Activated gamma-delta T cell (primary cell): ENCODE data around the gene MSH4.
"Not testable (repeated sequence)": the region's sequence is repeated elsewhere in the genome, so short reads cannot be mapped to it uniquely, and the experiment has no call there.

ENCODE experiments used
- DNase-seq: peaks from one replicate; lab custom pipeline; 2025; lab: John Stamatoyannopoulos, UW

Gene MSH4

DNA sequence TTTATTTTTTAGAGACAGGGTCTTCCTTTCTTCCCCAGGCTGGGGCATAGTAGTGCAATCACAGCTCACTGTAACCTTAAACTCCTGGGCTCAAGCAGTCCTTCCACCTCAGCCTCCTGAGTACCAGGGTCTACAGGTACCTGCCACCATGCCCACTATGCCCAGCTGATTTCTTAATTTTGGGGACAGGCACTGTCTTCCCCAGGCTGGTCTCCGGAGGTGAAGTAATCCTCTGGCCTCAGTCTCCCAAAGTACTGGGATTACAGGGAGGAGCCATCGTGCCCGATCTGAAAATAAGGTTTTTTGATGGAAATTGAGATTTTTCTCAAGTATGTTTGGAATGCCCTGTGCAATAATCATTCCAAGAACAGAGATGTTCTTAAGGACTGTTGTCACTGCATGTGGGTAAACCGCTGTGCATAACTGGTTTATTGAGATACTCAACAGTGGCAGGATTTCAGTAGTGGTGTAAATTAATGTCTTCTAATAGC, 934 bp upstream of the MSH4 start:
- no peak for DNase-seq

DNA sequence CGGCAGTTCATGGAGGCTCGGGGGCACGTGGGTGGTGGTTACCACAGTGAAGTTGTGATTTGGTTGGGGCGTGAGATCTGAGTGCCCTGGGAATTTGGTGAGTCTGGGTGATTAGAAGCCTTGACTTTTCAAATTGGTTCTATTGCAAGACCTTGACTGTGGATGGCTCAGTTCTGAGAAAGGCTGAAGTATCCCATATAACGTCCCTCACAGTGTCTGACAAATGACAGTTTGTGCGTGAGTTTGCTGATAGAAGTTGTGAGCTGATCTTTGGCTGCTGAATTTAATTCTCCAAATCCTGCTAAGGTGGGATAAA, 549 bp downstream of the MSH4 start:
- no peak for DNase-seq

DNA sequence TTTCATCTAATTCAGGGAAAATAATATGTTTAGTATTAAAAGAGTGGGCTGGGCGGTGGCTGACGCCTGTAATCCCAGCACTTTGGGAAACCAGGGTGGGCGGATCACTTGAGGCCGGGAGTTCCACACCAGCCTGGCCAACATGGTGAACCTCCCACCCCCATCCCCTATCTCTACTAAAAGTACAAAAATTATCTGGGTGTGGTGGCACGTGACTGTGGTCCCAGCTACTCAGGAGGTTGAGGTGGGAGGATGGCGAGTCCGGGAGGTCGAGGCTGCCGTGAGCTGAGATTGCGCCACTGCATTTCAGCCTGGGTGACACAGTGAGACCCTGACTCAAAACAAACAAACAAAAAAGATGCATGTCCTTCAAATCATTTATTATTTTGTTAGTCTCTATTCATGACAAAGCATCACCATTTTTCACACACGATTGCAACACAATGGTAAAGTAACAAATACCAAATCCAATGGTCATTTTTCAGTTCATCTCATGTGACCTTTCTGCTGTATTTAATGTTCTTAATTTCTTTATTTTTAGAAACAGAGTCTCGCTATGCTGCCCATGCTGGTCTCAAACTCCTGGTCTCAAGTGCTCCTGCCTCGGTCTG, 1.0 kb downstream of the MSH4 start:
- DNase-seq, result no peak

DNA sequence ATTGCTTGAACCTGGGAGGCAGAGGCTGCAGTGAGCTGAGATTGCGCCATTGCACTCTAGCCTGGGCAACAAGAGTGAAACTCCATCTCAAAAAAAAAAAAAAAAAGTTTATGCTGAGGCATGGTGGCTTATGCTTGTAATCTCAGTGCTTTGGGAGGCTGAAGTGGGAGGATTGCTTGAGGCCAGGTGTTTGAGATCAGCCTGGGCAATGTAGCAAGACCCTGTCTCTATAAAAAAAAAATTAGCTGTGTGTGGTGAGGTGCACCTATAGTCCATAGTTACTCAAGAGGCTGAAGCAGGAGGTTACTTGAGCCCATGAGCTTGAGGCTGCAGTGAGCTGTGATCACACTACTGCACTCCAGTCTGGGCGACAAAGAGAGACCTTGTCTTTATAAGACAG, 4.8 kb downstream of the MSH4 start:
- not testable (repeated sequence) for DNase-seq

DNA sequence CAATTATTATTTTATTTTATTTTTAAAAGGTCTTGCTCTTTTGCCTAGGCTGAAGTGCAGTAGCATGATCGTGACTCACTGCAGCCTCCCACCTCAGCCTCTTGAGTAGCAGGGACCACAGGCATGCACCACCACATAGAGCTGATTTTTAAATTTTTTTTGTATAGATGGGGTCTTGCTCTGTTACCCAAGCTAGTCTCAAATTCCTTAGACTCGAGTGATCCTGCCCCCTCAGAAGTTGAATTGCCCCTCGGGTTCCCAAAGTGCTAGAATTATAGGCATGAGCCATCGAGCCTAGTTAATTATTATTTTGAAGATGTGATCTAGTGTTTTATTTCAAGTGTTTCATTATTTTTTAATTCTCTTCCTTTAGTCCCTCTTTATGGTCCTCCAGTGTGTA, 12.2 kb downstream of the MSH4 start:
- no peak for DNase-seq

DNA sequence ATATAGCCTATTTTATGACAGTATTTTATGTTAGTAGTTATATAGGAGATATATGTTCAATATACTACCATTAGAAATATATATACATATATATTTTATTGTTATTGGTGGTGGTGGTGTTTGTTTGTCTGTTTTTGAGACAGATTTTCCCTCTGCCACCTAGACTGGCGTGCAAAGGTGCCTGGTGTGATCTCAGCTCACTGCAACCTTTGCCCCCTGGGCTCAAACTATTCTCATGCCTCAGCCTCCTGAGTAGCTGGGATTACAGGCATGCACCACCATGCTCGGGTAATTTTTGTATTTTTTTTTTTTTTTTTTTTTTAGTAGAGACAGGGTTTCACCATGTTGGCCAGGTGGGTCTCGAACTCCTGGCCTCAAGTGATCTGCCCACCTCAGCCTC, 13.4 kb downstream of the MSH4 start:
- not testable (repeated sequence) for DNase-seq

DNA sequence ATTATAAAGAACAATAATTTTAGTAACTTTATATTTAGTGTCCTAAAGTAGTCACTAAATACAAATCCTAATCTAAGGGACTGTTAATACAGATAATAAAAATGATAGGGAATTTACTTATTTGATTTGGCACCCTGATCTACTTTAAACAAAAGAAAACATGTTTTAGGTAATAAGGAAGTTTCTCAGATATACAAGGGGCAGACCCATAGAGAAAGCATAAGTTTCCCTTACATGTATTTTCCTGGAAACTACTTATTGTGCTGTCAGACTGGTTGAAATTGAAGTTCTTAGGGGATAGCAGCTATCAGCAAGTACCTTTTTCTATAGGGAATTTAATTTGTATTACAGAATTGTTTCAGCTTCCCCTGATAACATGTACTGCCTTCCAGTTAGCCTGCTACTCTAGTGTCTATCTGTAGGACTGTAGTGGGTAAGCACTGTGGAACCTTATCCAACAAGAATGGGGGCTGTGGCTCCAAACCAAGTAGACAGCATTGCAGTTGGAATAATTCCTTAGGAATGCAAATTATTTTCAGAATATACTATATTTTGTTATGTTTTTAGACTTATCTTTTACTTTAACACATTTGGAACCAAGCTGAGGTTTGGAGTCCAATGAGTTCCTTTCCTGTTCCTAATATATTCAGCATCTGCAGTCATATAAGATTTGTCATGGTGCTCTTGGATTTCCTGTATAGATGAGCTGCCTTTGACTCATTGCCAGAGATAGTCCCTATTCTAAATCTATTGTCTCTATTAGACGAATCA, 14.7 kb downstream of the MSH4 start:
- no peak for DNase-seq

DNA sequence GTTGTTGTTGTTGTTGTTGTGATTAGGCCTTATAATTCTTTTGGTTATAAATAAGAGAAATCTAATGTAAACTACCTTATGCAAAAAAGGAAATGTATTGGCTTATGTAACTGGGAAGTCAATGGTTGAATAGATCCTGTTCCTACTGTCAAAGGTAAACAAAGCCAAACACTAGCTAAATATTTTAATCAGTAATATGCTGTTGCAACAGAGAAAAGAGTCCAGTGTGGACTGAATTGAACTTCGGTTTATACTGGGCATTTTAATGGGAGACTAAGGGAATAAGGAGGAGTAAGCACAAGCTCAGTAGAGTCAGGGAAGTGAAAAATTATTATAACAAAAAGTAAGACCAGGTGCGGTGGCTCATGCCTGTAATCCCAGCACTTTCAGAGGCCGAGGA, 15.4 kb downstream of the MSH4 start:
- no peak for DNase-seq

DNA sequence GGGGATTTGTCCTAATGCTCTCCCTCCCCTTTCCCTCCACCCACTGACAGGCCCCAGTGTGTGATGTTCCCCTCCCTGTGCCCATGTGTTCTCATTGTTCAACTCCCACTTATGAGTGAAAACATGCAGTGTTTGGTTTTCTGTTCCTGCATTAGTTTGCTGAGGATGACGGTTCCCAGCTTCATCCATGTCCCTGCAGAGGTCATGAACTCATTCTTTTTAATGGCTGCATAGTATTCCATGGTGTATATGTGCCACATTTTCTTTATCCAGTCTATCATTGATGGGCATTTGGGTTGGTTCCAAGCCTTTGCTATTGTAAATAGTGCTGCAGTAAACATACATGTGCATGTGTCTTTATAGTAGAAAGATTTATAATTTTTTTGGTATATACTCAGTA, 26.9 kb downstream of the MSH4 start:
- not testable (repeated sequence) for DNase-seq

DNA sequence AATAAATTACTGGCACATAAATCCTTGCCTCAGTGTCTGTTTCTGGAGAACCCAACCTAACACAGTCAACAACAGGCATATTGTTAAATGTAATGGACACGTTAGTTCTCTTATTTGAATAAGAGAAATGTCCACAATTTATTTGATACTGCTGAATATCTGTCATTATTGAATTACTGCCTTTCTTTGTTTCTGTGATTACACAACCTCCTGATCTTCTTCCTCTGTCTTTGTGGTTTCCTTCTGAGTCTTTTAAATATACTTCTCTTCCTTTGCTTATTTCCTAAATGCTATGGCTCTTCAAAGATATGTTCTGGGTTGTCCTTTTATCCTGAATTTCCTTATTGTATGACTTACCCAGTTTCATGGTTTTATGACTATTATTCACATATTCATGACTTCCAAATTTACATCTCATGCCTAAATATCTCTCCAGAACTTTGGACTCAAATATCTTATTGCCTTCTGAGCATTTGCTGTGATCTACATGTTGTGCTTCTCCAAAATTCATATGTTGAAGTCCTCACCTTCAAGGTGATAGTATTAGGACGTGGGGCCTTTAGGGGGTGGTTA, 39.9 kb downstream of the MSH4 start:
- DNase-seq, result no peak

DNA sequence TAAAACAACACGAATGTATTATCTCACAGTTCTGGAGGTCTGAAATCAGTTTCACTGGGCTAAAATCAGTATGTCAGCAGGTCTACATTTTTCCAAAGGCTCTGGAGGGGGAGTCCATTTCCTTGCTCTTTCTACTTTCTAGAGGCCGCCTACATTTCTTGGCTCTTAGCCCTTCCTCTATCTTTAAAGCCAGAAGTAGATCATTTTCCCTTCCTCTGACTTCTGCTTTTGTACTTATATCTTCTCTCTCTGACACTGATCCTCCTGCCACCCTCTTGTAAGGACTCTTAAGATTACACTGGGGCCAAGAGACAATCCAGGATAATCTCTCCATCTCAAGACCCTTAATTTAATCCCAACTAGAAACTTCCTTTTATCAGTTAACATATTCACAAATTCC, 41.4 kb downstream of the MSH4 start:
- DNase-seq, result no peak

DNA sequence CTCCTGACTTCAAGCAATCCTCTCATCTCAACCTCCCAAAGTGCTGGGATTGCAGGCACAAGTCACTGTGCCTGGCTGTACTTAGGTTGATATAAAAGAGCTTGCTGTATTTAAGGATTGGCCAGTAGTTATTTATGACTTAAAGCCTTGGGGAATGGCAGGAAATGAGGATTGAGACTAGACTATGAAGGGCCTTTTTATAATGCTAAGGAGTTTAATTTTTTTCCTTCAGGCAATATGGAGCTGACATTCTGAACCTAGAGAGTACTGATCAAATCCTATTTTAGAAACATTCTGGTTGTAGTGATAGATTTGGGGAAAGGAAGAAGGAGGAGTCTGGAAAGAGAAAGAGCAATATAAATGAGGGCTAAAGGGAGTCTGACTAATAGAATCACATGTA, 44.7 kb downstream of the MSH4 start:
- no peak for DNase-seq

DNA sequence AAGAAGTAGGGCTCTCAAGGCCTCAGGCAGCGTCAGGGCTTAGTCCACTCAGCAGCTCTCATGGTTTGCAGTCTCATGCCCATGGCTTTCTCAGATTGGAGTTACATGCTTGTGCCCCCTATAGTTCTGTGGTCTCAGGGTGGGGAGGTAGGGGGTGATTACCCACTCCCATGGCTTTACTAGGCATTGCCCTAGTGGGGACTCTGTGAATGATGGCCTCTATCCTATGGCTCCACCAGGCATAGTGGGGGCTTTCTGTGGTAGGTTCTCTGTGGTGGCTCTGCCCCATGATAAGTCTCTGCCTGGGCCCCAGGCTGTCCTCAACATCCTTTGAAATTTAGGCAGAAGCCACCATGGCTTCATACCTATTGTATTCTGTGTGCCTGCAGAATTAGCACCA, 48.9 kb downstream of the MSH4 start:
- no peak for DNase-seq

DNA sequence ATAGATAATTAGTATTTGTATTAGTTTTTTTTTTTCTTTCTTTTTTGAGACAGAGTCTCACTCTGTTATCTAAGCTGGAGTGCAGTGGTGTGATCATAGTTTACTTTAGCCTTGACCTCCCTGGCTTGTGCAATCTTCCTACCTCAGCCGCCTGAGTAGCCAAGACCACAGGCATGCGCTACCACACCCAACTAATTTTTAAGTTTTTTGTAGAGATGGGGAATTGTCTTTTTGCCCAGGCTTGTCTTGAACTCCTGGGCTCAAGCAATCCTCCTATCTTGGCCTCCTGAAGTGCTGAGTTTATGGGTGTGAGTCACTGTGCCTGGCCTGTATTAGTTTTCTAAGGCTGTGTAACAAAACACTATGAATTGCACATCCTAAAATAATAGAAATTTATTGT, 58.3 kb downstream of the MSH4 start:
- DNase-seq, result no peak

DNA sequence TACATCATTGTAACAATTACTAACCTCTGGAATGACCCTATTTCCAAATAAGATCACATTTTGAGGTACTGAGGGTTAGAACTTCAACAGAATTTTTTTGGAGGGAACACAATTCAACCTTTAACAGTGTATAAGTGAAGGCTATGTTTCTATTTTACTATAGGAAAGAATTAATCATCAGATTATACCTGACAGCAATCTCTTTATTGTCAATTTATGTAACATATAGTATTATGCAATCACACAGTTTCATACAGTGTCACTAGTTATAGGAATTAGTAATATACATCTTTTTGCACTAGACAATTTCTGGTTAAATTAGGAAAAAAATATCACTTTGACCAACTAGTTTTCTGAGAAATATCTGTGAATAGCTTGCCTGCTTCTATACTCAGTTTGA, 59.1 kb downstream of the MSH4 start:
- DNase-seq, result no peak

DNA sequence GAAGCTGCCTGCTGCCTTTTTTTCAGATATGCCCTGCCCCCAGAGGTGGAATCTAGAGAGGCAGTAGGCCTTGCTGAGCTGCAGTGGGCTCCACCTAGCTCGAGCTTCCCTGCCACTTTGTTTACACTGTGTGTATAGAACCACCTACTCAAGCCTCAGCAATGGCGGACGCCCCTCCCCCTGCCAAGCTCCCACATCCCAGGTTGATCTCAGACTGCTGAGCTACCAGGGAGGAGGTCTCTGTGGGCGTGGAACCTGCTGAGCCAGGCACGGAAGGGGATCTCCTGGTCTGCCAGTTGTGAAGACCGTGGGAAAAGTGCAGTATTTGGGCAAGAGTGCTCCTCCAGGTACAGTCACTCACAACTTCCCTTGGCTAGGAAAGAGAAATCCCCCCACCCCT, 65.1 kb downstream of the MSH4 start:
- DNase-seq, result no peak

DNA sequence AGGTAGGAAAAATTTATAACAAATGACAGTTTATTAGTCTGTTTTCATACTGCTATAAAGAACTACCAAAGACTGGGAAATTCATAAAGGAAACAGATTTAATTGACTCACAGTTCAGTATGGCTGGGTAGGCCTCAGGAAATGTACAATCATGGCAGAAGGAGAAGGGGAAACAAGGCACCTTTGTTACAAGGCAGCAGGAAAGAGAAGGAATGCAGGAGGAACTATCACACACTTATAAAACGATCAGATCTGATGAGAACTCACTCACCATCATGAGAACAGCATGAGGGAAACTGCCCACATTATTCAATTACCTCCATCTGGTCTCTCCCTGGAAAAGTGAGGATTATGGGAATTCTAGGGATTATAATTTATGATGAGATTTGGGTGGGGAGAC, 74.3 kb downstream of the MSH4 start:
- DNase-seq, result no peak

DNA sequence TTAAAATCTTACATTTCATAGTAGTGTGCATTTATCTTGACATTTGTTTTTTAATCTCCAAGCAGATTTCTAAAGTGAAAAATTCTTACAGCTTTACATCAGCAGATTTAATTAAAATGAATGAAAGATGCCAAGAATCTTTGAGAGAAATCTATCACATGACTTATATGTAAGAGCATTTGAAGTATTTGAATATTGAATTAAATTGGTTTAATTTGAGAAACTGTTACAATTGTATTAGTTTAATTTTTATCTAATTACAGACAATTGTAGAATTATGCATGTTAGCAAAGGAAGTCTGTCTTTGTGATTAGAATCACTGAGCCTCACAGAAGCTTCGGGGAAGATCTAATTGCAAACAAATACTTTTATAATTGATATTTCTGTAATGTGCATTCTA, 83.3 kb downstream of the MSH4 start:
- DNase-seq, result no peak

DNA sequence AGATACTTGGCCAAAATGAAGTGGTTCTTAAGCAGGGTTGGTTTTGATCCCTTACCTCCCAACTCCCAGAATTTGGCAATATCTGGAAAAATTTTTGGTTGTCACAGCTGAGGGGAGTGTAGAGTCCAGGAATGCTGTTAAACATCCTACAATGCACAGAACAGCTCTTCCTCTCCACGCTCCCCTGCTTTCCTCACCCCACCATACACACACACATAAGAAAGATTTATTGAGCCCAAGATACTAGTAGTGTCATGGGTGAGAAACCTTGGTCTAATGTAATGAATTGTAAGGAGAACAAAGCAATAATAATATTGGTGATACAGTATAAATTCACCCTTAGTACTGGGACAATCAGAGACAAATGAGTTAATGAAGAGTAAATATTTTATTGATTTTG, 87.8 kb downstream of the MSH4 start:
- DNase-seq, result no peak

DNA sequence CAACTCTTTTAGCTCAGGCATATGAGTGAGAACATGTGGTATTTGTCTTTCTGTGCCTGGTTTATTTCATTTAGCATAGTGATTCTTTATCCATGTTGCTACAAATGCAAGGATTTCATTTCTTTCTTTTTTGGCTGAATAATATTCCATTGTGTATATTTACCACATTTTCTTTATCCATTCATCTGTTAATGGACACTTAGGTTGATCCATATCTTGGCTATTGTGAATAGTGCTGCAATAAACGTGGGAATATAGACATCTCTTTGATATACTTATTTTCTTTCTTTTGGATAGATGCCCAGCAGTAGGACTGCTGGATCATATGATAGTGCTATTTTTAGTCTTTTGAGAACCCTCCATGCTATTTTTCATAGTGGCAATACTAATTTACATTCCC, 104.7 kb downstream of the MSH4 start:
- no peak for DNase-seq

DNA sequence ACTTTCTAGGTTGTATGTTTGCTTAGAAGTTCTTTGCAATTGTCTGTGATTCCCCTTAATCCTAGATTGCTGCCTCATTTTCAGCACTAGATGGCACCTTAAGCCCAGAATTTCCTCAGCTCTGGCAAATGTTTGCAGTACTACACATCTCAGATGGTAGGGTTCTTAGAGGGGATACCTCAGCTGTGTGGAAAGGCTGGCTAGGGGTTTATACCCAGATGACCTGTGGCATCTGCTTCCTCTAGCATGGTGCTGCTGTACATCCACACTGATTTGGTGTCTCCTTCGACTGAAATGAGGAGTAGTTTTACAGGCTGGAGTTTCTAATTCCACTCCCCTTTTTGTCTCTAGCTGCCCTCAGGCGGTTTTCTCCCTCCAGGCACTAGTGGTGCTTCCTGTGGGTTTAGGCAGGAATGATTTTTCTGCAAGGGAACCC, 112.1 kb downstream of the MSH4 start:
- no peak for DNase-seq

DNA sequence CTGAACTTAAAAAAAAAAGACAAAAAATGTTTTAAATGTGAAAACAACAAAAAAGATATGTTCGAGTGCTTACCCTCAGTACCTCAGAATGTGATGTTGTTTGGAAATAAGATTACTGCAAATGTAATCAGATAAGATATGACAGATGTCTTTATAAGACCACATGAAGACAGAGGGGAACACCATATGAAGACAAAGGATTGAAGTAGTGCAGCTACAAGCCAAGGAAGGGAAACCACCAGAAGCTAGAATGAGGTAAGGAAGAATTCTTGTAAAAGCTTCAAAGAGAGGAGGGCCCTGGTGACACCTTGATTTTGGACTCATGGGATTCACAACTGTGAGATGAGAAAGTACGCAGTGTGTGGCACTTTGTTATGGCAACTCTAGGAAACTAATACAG, 120.2 kb downstream of the MSH4 start:
- no peak for DNase-seq

DNA sequence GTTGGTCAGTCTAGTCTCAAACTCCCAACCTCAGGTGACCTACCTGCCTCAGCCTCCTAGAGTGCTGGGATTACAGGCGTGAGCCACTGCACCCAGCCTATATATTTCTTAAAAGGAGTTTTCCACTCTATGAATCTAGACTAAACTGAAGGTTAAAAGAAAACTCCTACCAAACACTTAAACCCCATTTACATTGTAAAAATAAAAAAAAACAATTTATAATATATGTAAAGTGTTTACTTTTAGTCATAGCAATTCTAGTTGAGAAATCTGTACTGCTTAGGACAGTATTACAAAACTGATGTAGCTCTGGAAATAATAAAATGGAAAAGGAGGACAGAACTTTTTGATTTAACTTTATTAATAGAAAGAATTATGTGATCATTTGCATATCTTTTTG, 126.0 kb downstream of the MSH4 start:
- no peak for DNase-seq

DNA sequence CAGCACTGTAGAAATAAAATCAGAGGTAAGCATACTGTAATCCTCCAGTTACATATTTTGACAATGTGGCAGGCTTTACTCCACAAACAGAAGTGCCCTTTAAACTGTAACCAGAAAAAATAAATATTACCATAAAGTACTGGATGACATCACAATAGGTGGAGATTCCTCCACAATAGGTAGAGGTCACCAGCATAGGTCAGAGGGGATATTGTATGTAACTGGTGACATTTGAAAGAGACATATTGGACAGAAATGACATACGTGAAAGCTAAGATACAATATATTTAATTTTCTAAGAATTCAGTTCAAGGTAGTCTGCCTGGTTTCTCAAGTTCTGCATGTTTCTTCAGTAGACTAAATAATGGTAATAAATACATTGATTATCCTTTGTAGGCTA, 135.6 kb downstream of the MSH4 start, which contains the start of gene ASB17:
TSS of gene ASB17 (minus strand) at position 101 of the 400 bp plus-strand sequence. CDS start 113 bp downstream, outside the sequence.
- DNase-seq, result no peak
